ENCODE data around the gene DLG5.

DLG5 gene

DNA sequence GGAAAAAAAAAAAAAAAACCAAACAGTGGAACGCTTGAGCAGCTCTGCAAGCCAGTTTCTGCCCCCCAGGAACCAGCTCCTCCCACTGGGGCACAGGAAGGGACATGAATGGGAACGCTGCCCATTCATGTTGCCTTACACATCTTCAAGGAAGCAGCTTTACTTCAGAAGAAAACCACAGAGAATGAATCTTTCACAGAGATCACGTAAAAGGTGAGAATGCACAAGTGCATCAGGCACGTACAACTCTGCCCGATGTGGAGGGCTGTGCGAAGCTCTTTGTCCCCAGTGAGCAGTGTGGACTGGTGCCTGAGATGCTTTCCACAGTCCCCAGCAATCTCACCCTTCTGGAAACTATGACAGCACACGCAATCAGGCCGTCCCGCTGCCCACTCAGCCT lies 106.2 kb downstream of the DLG5 start:
- DNase-seq (ENCODE audit: low spot score): no peak

DNA sequence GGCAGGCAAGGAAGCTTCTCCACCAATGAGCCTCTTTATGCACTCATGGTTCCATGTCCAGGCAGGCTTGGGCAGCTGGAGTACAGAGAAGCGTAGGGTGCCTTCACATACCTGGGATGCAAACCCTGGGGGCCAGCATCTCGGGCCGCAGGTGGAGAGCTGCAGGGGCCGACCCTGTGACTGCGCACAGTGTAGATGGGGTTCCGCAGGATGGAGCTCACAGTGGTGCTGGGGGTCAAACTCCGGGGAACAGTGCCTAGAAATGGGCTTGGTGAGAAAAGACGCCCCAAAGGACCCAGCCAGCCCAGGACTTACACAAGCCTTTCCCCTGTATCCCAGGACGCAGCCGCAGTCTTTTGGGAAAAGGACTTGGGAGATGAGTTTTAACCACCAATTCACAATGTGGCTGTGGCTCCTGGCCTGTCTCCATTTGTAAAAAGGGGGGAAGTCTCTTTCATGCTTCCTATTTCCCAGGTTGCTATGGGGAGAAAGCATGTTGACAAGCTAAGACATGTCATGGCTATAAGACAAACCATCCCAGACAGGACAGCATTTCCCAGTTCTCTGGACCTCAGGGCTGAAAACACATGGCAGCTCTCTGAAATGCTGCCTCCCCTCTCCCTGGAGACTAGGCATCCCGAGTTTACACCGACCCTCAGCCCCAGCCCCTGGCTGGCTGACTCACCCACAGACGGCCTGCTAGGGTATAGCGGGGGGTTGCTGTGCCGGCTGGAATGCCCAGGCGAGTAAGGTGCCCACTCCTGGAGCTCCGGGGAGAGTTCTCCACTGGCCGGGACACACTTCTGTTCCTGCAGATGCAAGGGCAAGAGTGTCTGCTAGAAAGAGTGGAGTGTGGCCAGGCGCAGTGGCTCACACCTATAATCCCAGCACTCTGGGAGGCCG lies 107.1 kb downstream of the DLG5 start:
- no peak for DNase-seq (ENCODE audit: low spot score)

DNA sequence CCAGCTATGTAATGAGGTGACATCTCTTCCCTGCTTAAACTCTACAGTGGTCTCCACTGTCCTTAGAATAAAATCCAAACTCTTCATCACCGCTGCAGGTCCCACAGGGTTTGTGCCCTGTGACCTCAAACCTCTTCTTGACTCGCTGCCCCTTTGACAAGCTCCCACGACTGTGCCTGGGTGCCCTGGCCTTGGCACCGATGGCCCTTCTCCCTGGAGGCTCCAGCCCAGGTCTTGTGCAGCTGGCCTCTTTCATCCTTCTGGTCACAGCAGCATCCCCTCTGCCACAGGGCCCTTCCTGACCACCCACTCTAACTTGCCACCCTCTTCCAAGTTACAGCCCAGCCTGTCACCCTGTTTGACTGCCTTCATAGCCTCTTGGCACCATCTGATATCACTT lies 108.2 kb downstream of the DLG5 start:
- no peak for DNase-seq (ENCODE audit: low spot score)

DNA sequence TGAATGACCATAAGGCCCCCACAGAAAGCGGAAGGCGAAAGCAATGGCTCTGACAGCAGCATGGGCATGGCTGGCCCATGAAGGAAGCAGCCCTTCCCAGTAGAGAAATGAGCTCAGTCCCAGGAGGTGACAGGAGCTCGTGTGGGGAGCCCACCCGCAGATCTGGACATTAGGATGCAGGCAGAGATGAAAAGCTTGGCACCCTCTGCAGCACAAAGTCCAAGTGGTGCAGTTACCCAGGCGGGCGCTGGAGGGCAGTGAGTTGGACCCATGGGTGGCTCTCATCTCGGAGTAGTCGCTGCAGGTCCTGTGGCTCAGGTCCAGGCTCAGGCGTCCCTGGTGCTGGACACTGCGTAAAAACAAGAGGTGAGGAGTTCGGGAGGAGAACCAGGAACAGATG lies 109.0 kb downstream of the DLG5 start:
- no peak for DNase-seq (ENCODE audit: low spot score)

DNA sequence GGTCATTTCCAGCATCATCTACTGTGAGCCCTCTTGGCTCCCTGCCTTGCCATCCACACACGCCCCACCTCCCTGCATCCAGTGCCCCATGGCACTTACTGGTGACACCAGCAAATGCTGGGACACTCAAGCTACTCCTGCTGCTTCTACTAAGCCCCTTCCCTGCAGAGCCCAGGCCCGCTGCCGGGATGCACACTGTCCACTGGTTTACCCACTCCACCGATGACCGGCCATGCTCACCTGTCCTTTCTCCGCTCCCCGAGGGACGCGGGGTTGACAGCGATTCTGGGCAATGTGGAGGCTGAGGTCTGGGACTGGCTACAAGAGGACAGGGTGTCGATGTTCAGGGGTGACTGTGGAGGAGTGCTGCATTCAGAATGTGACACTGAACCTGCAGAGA lies 110.2 kb downstream of the DLG5 start:
- no peak for DNase-seq (ENCODE audit: low spot score)

DNA sequence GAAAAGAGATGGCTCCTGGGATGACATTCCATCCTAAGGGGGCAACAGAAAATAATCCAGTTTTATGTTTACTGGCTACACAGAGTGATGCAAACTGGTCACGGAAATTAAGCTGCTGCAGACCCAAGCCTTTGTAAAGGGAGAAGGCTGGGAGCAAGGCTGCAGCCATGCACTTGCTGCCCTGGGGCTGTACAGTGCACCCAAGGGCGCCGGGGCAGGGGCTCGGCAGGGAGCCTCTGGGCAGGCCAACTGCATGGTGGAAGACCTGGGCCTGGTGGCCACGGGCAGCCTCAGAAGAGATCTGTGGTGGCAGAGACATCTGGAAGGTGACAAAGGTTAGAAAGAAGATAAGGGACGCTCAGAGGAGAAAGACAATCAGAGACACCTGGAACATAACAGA lies 113.8 kb downstream of the DLG5 start:
- no peak for DNase-seq (ENCODE audit: low spot score)

DNA sequence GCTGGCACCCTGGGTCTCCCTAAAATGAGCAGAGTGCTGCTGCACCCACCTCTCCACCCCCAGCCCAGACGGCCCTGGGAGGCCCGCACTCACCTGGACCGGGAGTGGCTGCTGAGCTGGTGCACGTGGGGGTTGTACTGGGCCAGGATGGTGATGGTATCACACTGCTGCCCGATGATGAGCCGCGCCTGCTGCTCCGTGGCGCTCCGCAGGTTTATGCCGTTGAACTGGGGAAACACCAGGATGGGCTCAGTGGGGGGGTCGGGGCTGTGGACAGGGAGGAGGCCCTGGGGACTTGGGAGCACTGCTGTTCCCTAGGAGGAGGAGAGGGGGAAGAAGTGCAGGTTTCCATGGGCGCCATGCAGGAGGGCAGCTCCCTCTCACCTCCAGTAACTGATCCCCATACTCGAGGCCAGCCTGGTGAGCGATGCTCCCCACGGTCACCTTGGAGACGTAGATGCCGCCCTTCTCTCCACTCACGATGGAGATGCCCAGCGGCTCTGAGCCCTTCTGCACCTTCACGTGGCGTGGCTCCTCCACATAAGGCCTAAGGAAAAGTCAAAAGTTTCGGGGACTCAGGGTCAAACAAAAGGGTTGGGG lies 114.6 kb downstream of the DLG5 start:
- DNase-seq (ENCODE audit: low spot score): no peak

DNA sequence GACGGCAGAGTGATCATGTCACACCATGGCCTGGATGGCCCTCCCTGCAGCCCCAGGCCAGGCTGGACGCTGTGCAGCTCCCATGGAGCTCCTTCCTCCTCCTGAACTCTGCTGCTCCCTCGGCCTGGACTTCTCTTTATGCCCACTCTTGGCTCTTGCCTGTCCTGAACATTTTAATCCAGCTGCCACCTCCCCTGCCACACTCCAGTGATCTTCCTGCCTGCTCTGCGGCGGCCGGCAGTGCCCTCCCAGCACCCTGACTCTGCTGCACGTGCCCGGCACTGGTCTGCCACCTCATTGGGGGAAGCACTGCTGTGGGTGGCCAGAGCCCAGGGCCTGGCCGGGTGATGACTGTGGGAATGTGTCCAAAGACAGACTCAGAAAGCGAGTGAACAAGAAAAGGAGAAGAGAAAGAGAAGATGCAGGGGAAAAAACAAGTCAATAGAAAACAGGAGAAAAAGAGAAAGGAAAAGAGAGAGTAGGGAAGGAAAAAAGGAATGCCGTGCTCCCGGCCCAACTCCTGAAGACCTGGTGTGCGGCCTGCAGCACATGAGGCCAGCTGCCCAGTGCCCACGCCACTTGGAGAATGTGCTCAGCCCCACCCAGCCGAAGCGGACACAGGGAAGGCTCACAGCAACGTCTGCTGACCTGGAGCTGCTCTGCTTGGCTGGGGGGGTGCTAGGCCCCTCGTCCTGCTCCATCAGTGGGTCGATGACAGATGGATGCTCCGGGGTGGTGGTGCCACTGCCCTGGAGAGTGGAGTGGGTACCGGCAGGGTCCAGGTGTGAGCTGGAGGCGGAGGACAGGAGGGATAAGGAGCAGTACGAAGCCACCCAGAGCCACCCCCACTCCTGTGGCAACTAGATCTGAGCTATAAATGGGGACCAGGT lies 115.9 kb downstream of the DLG5 start:
- no peak for DNase-seq (ENCODE audit: low spot score)

DNA sequence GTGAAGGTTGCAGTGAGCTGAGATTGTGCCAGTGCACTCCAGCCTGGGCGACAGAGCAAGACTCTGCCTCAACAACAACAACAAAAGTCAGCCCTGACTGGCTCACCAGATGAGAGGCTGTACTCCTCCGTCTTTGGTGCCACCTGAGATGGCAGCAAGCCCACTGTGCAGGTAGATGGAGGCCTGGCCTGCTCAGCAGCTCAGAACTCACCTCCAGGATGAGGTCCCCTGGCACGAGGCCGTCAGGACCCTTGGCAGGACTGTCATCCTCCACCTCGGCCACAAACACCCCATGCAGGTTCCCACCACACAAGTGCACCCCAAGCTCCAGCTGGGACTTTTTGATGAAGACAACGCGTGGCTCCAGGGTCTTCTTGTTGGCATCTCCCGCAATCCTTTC lies 117.2 kb downstream of the DLG5 start:
- no peak for DNase-seq (ENCODE audit: low spot score)

DNA sequence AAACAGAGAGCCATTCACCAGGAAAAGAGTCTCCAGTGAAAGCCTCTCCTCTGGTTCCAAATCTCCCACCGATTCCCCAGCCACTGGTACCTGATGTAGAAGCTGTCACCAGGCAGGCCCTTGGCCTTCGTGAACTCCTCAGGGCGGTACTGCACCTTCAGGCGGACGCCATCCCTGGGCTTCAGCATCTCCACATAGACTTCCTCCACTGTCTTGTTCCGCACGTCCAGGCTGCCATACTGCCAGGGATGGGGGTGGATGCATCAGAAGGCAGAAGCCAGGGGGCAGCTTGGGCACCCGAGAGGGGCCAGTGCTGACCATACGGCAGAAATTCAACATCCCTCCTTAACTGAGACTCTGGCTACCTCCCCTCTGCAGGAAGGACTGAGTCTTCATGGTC lies 118.8 kb downstream of the DLG5 start:
- no peak for DNase-seq (ENCODE audit: low spot score)

DNA sequence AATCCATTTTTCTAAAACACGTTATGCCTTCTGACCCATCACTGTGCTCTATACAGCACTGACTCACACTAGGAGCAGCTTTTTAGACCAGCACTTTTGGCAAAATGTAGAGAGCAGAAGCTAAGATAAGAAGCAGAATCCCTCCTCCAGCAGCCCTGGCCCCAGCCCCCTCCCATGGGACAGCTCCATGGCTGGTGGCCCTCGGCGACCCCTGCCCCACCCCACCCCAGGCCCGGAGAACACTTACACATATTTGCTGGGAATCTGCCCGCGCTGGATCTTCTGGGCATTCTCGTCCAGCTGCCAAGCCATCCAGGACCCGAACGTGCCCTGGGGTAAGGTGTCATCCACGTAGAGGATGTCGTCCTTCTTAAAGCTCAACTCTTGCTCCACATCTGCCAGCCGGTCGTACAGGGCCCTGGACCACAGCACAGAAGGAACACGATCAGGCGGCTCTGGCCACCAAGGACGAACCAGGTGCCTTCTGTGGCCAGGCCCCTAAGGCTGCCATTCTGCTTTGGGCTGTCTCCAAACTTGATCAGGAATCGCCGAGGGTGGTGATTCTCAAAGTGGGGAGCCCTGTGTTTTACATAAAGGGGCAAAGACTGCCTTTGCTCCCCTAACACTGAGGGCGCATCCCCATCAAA lies 119.9 kb downstream of the DLG5 start:
- no peak for DNase-seq (ENCODE audit: low spot score)

DNA sequence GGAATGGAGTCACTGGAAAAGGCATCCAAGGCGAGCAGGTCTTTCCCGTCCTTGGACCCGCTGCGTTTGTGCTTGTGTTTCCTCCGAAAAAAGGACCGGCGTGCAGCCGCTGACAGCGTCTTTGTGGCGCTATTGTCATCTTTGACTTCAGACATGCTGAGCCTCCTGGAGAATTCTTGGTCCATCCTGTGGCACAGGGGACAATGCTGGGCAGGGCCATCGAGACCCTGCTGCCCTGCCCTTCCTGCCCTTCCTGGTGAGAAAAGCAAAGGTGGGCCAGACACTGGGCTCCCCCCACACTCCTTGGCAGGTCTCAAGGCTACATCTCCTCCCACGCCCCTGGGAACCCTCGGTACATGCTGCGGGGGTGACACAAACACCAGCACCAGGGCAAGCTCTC lies 120.9 kb downstream of the DLG5 start:
- DNase-seq (ENCODE audit: low spot score): no peak

DNA sequence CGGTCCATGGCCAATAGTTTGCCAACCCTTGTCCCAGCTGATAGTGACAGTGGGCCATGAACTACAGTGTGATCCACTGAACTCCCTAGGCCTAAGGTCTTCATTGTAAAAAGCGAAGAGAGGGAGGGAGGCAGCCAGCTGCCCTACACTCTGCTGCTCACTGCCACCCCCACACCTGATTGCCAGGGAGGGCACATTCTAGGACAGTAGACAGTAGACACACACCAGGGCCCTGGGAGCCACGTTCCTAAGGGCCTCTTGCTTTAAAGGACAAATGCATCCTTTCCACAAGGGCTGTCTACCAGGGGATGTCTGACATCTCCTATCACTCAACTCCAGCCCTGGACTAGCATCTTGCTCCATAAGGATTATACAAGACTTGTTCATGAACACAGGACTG lies 122.2 kb downstream of the DLG5 start:
- DNase-seq (ENCODE audit: low spot score): no peak

DNA sequence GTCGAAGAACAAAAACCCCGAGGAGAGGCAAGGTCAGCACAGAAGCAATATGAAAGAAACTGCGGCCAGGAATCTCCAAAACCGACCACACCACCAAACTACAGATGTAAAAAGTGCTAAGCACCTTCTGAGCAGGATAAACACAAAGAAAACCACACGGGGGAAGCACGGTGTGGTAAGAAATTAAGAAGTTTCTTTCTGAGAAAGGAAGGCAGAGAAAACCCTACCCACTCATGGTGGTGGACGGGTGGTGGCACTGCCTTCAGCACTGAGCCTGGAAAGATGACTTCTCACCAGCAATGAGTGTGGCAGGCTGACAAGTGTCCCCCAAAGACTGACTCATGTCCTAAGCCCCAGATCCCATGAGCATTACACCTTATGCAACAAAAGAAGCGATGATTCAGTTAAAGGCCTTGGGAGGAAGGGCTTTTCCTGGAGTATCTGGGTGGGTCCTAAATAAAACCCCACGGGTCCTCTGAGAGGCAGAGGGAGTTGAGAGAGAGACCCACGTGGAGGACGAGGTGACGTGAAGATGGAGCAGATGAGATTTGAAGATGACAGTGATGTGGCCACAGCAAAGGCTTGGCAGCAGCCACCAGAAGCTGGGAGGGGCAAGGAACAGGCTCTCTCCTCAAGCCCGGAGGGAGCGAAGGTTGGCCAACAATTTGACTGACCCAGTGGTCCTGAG lies 124.9 kb downstream of the DLG5 start:
- no peak for DNase-seq (ENCODE audit: low spot score)

DNA sequence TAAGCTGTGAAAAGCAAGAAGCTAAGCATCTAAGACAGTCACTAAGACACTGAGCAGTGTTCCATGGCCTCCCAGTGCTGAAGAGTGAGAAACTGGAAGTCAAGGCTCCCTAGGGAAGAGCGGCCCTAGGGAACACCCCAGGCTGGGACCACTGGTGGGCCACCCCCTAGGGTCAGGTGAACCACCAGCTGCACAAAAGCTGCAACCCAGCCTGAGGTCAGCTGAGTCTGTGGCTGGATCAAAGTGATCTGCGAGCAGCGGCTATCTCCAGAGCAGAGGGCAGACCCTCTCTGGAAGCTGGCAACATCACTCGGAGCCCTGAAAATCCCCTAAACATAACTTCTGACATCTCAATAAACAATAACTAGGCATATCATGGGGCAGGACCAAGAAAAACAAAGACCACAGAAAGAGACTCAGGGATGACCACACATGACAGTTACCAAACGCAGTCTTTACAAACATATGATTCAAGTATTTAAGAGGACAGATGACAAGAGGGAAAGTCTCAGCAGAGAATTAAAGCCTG lies 125.8 kb downstream of the DLG5 start:
- DNase-seq (ENCODE audit: low spot score): no peak

DNA sequence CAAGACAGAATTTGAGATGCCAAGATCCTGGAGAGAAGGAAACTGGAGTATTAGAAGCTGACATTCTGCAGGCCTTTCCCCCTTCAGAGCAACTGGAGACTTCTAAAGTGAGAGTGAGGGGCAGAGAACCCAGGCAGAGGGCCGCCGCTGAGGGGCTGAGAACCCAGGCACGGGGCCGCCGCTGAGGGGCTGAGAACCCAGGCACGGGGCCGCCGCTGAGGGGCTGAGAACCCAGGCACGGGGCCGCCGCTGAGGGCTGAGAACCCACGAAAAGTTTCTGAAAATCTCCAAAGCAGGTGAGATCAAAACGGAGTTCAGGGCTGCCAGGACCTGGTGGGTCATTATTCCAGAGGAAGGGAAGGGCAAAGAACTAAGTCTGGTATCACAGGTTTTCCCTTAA lies 126.2 kb downstream of the DLG5 start:
- DNase-seq (ENCODE audit: low spot score): no peak

DNA sequence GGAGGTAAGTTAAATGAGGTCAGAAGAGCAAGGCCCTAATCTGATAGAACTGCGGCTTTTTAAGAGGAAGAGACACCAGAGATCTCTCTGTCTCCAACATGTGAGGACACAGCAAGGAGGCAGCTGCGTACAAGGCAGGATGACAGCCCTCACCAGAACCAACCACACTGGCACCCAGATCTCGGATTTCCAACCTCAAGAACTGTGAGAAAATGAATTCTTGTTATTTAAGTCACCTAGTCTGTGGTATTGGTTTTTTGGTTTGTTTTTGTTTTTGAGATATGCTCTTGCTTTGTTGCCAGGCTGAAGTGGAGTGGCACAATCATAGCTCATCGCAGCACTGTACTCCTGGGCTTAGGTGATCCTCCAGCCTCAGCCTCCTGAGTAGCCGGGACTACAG lies 127.2 kb downstream of the DLG5 start:
- no peak for DNase-seq (ENCODE audit: low spot score)

DNA sequence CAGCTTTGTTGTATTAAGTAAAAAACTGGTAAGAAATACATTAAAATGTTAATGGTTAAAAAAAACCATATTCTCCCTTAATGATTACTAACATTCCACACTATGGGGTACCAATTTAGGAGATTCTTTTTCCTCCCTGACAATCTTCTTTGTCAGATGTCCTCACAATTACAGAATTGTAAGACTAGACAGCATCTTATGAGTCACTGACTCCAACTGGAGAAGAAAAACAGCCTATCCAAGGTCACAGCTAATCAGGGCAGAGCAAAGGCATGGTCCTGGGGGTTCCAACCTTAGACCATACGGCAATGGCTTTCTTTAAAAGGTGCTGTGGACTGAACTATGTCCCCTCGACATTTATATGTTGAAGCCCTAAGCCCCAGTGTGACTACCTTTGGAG lies 127.6 kb downstream of the DLG5 start:
- no peak for DNase-seq (ENCODE audit: low spot score)

DNA sequence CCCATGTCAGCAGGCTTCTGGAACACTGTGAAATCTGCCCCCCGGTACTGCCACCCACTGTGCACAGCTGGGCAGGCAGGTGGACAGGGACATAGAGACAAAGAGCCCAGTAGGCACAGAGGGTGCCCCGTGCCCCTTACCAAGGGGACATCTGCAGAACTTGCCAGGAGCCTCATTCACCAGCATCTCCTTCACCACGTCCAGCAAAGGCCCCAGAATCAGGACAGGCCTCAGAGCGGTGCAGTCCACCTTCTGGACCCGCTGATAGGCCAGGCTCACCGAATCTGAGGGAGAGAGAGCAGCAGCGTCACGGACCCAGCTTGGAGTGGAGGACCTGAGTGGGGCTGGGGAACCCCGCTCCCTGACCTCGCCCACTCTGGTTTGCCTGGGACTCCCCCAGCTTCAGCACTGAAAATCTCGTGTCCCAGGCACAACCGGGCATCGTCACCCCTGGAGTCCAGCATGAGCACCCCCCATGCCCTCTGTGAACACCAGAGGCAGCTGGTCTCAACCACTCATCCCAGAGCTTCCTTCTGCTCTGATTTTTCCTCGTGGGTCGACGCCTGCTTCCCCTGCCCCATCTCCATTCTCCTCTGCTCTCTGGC lies 130.1 kb downstream of the DLG5 start:
- no peak for DNase-seq (ENCODE audit: low spot score)

DNA sequence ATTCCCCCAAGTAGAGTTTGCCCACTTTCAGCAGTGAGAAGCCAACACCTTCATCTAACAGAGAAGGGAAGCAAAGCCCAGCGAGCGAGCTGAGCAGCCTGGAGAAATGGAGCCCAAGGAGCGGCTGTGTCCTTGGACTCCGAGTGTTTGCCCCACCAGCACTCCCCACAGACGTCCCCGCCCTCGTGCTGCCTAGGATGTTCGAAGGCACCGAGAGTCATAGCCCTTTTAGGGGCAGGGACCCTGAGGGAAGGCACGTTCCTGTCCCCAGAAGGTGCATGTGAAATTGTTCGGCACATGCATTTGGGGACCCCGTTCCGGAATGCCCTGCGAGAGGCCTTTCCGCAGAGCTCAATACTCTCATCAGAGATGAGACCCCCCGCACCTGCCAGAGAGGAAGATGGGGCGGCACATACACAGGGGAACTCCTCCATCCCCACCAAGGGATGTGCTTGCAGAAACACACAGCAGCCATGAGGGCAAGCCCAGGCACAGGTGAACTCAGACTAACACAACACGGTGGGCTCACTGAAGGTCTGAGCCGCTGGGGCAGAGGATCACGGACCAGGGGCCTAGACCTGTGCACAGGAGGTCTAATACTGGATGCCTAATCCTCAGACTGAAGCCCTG lies 131.0 kb downstream of the DLG5 start:
- no peak for DNase-seq (ENCODE audit: low spot score)

All from hematopoietic multipotent progenitor cell treated with erythropoietin and hydrocortisone succinate and interleukin-3 and kit ligand, for 15 days (in vitro differentiated cells).